ENCODE data around the gene ALPP. TPM values are rescaled to one million over a fixed set of nuclear protein-coding genes. Genes with fewer than 3 reads are reported as not detected.
"Not testable (repeated sequence)": the region's sequence is repeated elsewhere in the genome, so short reads cannot be mapped to it uniquely, and the experiment has no call there.

The ALPP gene
- total RNA-seq, 1 experiment from 2014 or later = 0.20 TPM

GRCh38 chr2:232331641-232332040, 46.9 kb upstream of the ALPP start:
- not testable (repeated sequence) for H4K5ac ChIP-seq (ENCODE audit: insufficient read length, low read depth, low read length); H3K27ac Mint-ChIP-seq; H3K9ac ChIP-seq (ENCODE audit: extremely low read depth, insufficient read length, low read length); H3K79me2 ChIP-seq (ENCODE audit: insufficient read depth, low read length); H3K4me3 Mint-ChIP-seq; H3K56ac ChIP-seq (ENCODE audit: insufficient read length, low read depth, low read length); H4K8ac ChIP-seq (replicated peaks; ENCODE audit: insufficient read length, low read depth, low read length); H3K9me3 Mint-ChIP-seq; H4K91ac ChIP-seq (ENCODE audit: insufficient read length, low read depth, low read length); H4K20me1 ChIP-seq (ENCODE audit: control insufficient read depth, insufficient read depth, insufficient read length); H3K4me2 ChIP-seq (ENCODE audit: insufficient read depth, insufficient read length, low read length); H3K79me1 ChIP-seq (ENCODE audit: insufficient read depth, low read depth, low read length, poor library complexity, severe bottlenecking); H3K9me3 ChIP-seq (ENCODE audit: control insufficient read depth, low read depth, low read length); H3K36me3 Mint-ChIP-seq (ENCODE audit: insufficient read depth in 1 of 3, low read depth in 3 of 3); H2BK15ac ChIP-seq (ENCODE audit: low read depth, low read length); H3K27ac ChIP-seq (ENCODE audit: insufficient read length, low read depth, low read length); H3K14ac ChIP-seq (ENCODE audit: insufficient read depth, low read length); H2BK20ac ChIP-seq (ENCODE audit: low read depth, low read length, poor library complexity, severe bottlenecking); H2BK5ac ChIP-seq (ENCODE audit: insufficient read length, low read length); H2AK5ac ChIP-seq (ENCODE audit: insufficient read length, low read length); H3K4me1 ChIP-seq (ENCODE audit: insufficient read depth, low read length); H3K4ac ChIP-seq (ENCODE audit: low read depth, low read length); H3K18ac ChIP-seq (ENCODE audit: insufficient read length, low read depth, low read length); H3K27me3 Mint-ChIP-seq (ENCODE audit: low read depth); DNase-seq; H2BK120ac ChIP-seq (ENCODE audit: low read depth, low read length, poor library complexity, severe bottlenecking); H3K23me2 ChIP-seq (ENCODE audit: insufficient read length, low read depth, low read length, poor library complexity, severe bottlenecking); H2AFZ ChIP-seq (ENCODE audit: low read length); H3T11ph ChIP-seq (ENCODE audit: low read length); H3K27me3 ChIP-seq (ENCODE audit: insufficient read depth, low read length); H2BK12ac ChIP-seq (ENCODE audit: insufficient read length, low read depth, low read length); H3K23ac ChIP-seq (ENCODE audit: insufficient read length, low read depth, low read length)
- H3K4me1 Mint-ChIP-seq = peaks cover 5 to 13% of the 10 kb centered on the region in 2 experiments; a peak in 2 of 4 replicates
- no CpG with 5 or more reads among the region's 11 CpGs for WGBS (ENCODE audit: extremely low coverage, insufficient read length, low lambda C conversion rate)

GRCh38 chr2:232332244-232332939, 46.2 kb upstream of the ALPP start:
- not testable (repeated sequence) for H2BK12ac ChIP-seq (ENCODE audit: insufficient read length, low read depth, low read length); H3K27me3 Mint-ChIP-seq (ENCODE audit: low read depth); H2BK120ac ChIP-seq (ENCODE audit: low read depth, low read length, poor library complexity, severe bottlenecking); H3K79me1 ChIP-seq (ENCODE audit: insufficient read depth, low read depth, low read length, poor library complexity, severe bottlenecking); H2BK15ac ChIP-seq (ENCODE audit: low read depth, low read length); H4K8ac ChIP-seq (replicated peaks; ENCODE audit: insufficient read length, low read depth, low read length); H3K4me3 Mint-ChIP-seq; H2AK5ac ChIP-seq (ENCODE audit: insufficient read length, low read length); H3K4me1 ChIP-seq (ENCODE audit: insufficient read depth, low read length); H3T11ph ChIP-seq (ENCODE audit: low read length); H2AFZ ChIP-seq (ENCODE audit: low read length); DNase-seq; H3K18ac ChIP-seq (ENCODE audit: insufficient read length, low read depth, low read length); H3K23me2 ChIP-seq (ENCODE audit: insufficient read length, low read depth, low read length, poor library complexity, severe bottlenecking); H2BK5ac ChIP-seq (ENCODE audit: insufficient read length, low read length); H3K4me1 Mint-ChIP-seq; H3K9me3 Mint-ChIP-seq; H3K27ac Mint-ChIP-seq; H3K4ac ChIP-seq (ENCODE audit: low read depth, low read length); H4K91ac ChIP-seq (ENCODE audit: insufficient read length, low read depth, low read length); H3K27me3 ChIP-seq (ENCODE audit: insufficient read depth, low read length); H4K20me1 ChIP-seq (ENCODE audit: control insufficient read depth, insufficient read depth, insufficient read length); H3K79me2 ChIP-seq (ENCODE audit: insufficient read depth, low read length); H3K14ac ChIP-seq (ENCODE audit: insufficient read depth, low read length); H3K27ac ChIP-seq (ENCODE audit: insufficient read length, low read depth, low read length); H2BK20ac ChIP-seq (ENCODE audit: low read depth, low read length, poor library complexity, severe bottlenecking); H3K23ac ChIP-seq (ENCODE audit: insufficient read length, low read depth, low read length); H3K56ac ChIP-seq (ENCODE audit: insufficient read length, low read depth, low read length); H3K9me3 ChIP-seq (ENCODE audit: control insufficient read depth, low read depth, low read length); H4K5ac ChIP-seq (ENCODE audit: insufficient read length, low read depth, low read length); H3K36me3 Mint-ChIP-seq (ENCODE audit: insufficient read depth in 1 of 3, low read depth in 3 of 3); H3K4me2 ChIP-seq (ENCODE audit: insufficient read depth, insufficient read length, low read length); H3K9ac ChIP-seq (ENCODE audit: extremely low read depth, insufficient read length, low read length)
- WGBS (ENCODE audit: extremely low coverage, insufficient read length, low lambda C conversion rate) = no CpG with 5 or more reads among the region's 26 CpGs

All from H9 (cell line).